Caco-2 (cell line): ENCODE data around the gene SPDYE3. TPM values are rescaled to one million over a fixed set of nuclear protein-coding genes. Genes with fewer than 3 reads are reported as not detected.
A peak's percentile ranks its signal among the peaks of the same experiment; 100 is the strongest.

ENCODE experiments used
- BruUV-seq: library from RNA; stranded (reverse); fragments of 400-500 nt; replicated peaks from 2 replicates; lab custom pipeline; 2021; lab: Mats Ljungman, UMichigan
- CTCF ChIA-PET: fragments of 300-600 bp; sonication (Branson Sonifier 250); formaldehyde crosslinking; loops from one replicate; lab custom pipeline; 2022; ENCODE audit warnings: antibody characterized with exemption; lab: Charles Lee
- POLR2A ChIA-PET: fragments of 300-600 bp; sonication (Branson Sonifier 250); formaldehyde crosslinking; loops from one replicate; lab custom pipeline; 2022; ENCODE audit warnings: antibody characterized with exemption; lab: Charles Lee
- DNase-seq, 2 experiments: peaks; one replicate each; pipeline versions ENCODE4 v3.0.0 to v3.0.0-alpha.2; 2020 to 2022
- H3K27me3 ChIP-seq: replicated peaks from 2 replicates; pipeline ENCODE4 v1.6.0; 2011; ENCODE audit warnings: low read length; ENCODE audit not compliant: control insufficient read depth, insufficient read depth
- H3K36me3 ChIP-seq: 2 replicates; pipeline ENCODE4 v1.5.1; 2011; ENCODE audit warnings: low read length; ENCODE audit not compliant: control insufficient read depth, insufficient read depth
- H3K4me1 ChIP-seq: fragments of 250-450 bp; sonication (Bioruptor Pico); 2 replicates; pipeline ENCODE4 v1.5.1; 2020; ENCODE audit warnings: mild to moderate bottlenecking
- H3K4me3 ChIP-seq: 2 replicates; pipeline ENCODE4 v1.5.1; 2011; ENCODE audit warnings: low read depth, mild to moderate bottlenecking, control low read depth, low read length
- H3K9me3 ChIP-seq: fragments of 250-450 bp; sonication (Bioruptor Pico); 2 replicates; pipeline ENCODE4 v1.5.1; 2020; ENCODE audit warnings: mild to moderate bottlenecking, moderate library complexity
- H3K27ac Mint-ChIP-seq: one replicate; pipeline ENCODE4 v1.8.0; 2022; ENCODE audit warnings: mixed read lengths; ENCODE audit not compliant: unreplicated experiment
- H3K27me3 Mint-ChIP-seq: one replicate; pipeline ENCODE4 v1.8.0; 2022; ENCODE audit warnings: mixed read lengths; ENCODE audit not compliant: insufficient read depth, unreplicated experiment
- H3K36me3 Mint-ChIP-seq: one replicate; pipeline ENCODE4 v1.8.0; 2022; ENCODE audit warnings: mild to moderate bottlenecking, mixed read lengths; ENCODE audit not compliant: insufficient read depth, unreplicated experiment
- H3K4me1 Mint-ChIP-seq: one replicate; pipeline ENCODE4 v1.8.0; 2022; ENCODE audit warnings: low read depth, mixed read lengths; ENCODE audit not compliant: unreplicated experiment
- H3K4me3 Mint-ChIP-seq: one replicate; pipeline ENCODE4 v1.8.0; 2022; ENCODE audit warnings: mild to moderate bottlenecking, moderate library complexity, mixed read lengths; ENCODE audit not compliant: unreplicated experiment
- H3K9me3 Mint-ChIP-seq: one replicate; pipeline ENCODE4 v1.8.0; 2022; ENCODE audit warnings: mixed read lengths; ENCODE audit not compliant: unreplicated experiment
- CTCF ChIP-seq, 2 experiments: fragments of 200-600 bp in 1 of 2; IDR thresholded peaks; 1 replicate in 1 of 2; 2 replicates in 1 of 2; pipeline versions ENCODE4 v1.5.1 to v1.8.0; 2011 to 2022; ENCODE audit warnings: antibody characterized with exemption in 1 of 2, control low read depth in 1 of 2, inconsistent platforms in 1 of 2, low read depth in 1 of 2, low read length in 1 of 2, mild to moderate bottlenecking in 1 of 2, moderate library complexity in 1 of 2; ENCODE audit not compliant: insufficient read depth in 1 of 2, severe bottlenecking in 1 of 2, unreplicated experiment in 1 of 2
- intact Hi-C: fragments of 100-400 bp; cut with micrococcal nuclease; formaldehyde crosslinking; loops from one replicate; pipeline ENCODE4 v1.10.0; 2022; ENCODE audit not compliant: unreplicated experiment
- total RNA-seq: library from RNA; stranded (reverse); gene quantifications from 2 replicates; pipeline ENCODE4 v1.2.3, GENCODE V29; 2022

Gene SPDYE3
- total RNA-seq, 1 experiment from 2014 or later = not detected

- no peak overlapping the region for H3K27ac Mint-ChIP-seq
- no peak overlapping the region for H3K4me3 Mint-ChIP-seq
- no peaks in the 10 kb centered on the region for H3K27me3 Mint-ChIP-seq
- H3K36me3 Mint-ChIP-seq = peaks cover 72% of the 10 kb centered on the region
- no peaks in the 10 kb centered on the region for H3K9me3 Mint-ChIP-seq
- DNase-seq = no peak
- H3K27me3 ChIP-seq = no peaks in the 10 kb centered on the region
- no TSS peak for BruUV-seq
- no peaks in the 10 kb centered on the region for H3K9me3 ChIP-seq
- no peaks in the 10 kb centered on the region for H3K4me1 ChIP-seq
- no peak for TF ChIP-seq CTCF (IDR thresholded peaks at IDR 0.05; ENCODE audit: insufficient read depth in 1 of 2, low read depth in 1 of 2, low read length in 1 of 2, severe bottlenecking in 1 of 2, unreplicated experiment in 1 of 2)
- POLR2A ChIA-PET = no interaction called here
- CTCF ChIA-PET = no interaction called here
- no peaks in the 10 kb centered on the region for H3K4me1 Mint-ChIP-seq
- no peak overlapping the region for H3K4me3 ChIP-seq
- no peaks in the 10 kb centered on the region for H3K36me3 ChIP-seq
- intact Hi-C loops = no loop called here
Observed at GRCh38 chr7:100367251-100367620, 59.7 kb downstream of the SPDYE3 start.

- no peak for DNase-seq
- no peaks in the 10 kb centered on the region for H3K9me3 Mint-ChIP-seq
- ChIA-PET POLR2A (no interaction called here), CTCF (interaction anchor here (1.9 kb wide), 1 partner anchor 40 kb away, joined by 7 read pairs; no protein-coding TSS in a partner anchor)
- Histone ChIP-seq H3K4me3 (no peak overlapping the region), H3K4me1 (no peaks in the 10 kb centered on the region), H3K27me3 (no peaks in the 10 kb centered on the region), H3K36me3 (no peaks in the 10 kb centered on the region), H3K9me3 (no peaks in the 10 kb centered on the region)
- H3K27me3 Mint-ChIP-seq = no peaks in the 10 kb centered on the region
- H3K27ac Mint-ChIP-seq = no peak overlapping the region
- H3K4me1 Mint-ChIP-seq = no peaks in the 10 kb centered on the region
- H3K4me3 Mint-ChIP-seq = no peak overlapping the region
- intact Hi-C loops = no loop called here
- peaks cover 65% of the 10 kb centered on the region for H3K36me3 Mint-ChIP-seq
- no peak for TF ChIP-seq CTCF (IDR thresholded peaks at IDR 0.05; ENCODE audit: insufficient read depth in 1 of 2, low read depth in 1 of 2, low read length in 1 of 2, severe bottlenecking in 1 of 2, unreplicated experiment in 1 of 2)
- no TSS peak for BruUV-seq
Observed at GRCh38 chr7:100367676-100368613, 60.4 kb downstream of the SPDYE3 start.

- POLR2A ChIA-PET = no interaction called here
- Mint-ChIP-seq H3K36me3 (peaks cover 58% of the 10 kb centered on the region), H3K4me1 (no peaks in the 10 kb centered on the region)
Observed at GRCh38 chr7:100369105-100369504, 61.6 kb downstream of the SPDYE3 start.

More at GRCh38 chr7:100369105-100369504, 61.6 kb downstream of the SPDYE3 start:
- CTCF ChIA-PET = interaction anchor here (1.9 kb wide), 1 partner anchor 38 kb away, joined by 7 read pairs; no protein-coding TSS in a partner anchor
- Mint-ChIP-seq H3K4me3 (peak overlapping the region; percentile 22), H3K27ac (no peak overlapping the region), H3K9me3 (no peaks in the 10 kb centered on the region), H3K27me3 (no peaks in the 10 kb centered on the region)
- Histone ChIP-seq H3K36me3 (no peaks in the 10 kb centered on the region), H3K9me3 (no peaks in the 10 kb centered on the region), H3K4me3 (no peak overlapping the region), H3K27me3 (no peaks in the 10 kb centered on the region), H3K4me1 (no peaks in the 10 kb centered on the region)
- intact Hi-C loops = no loop called here
- BruUV-seq = no TSS peak
- DNase-seq = peak in 1 of 2 experiments; percentile 35
- TF ChIP-seq CTCF (IDR thresholded peaks at IDR 0.05; ENCODE audit: insufficient read depth in 1 of 2, low read depth in 1 of 2, low read length in 1 of 2, severe bottlenecking in 1 of 2, unreplicated experiment in 1 of 2) = no peak
